ENCODE measurements around the gene TRIM33. TPM values are rescaled to one million over a fixed set of nuclear protein-coding genes. Genes with fewer than 3 reads are reported as not detected.

TRIM33 gene
- total RNA-seq, 1 donor from 2014 or later = 31.8 TPM

- Mint-ChIP-seq H3K27me3 (ENCODE audit: low read depth, unreplicated experiment) (peaks cover 4% of the 10 kb centered on the region), H3K36me3 (ENCODE audit: low read depth, unreplicated experiment) (no peaks in the 10 kb centered on the region), H3K9me3 (ENCODE audit: unreplicated experiment) (peaks cover 2% of the 10 kb centered on the region), H3K27ac (ENCODE audit: unreplicated experiment) (no peak overlapping the region), H3K4me3 (ENCODE audit: unreplicated experiment) (no peak overlapping the region), H3K4me1 (ENCODE audit: low read depth, unreplicated experiment) (no peaks in the 10 kb centered on the region)
- no peak overlapping the region for H3K27ac ChIP-seq (ENCODE audit: low read depth, low read length)
- no peaks in the 10 kb centered on the region for H3K9me3 ChIP-seq (ENCODE audit: insufficient read depth, low read depth, low read length)
- H3K4me3 ChIP-seq (ENCODE audit: insufficient read depth, low read depth, low read length) = no peak overlapping the region
- no peak overlapping the region for H3K4me2 ChIP-seq (ENCODE audit: low read length)
- TF ChIP-seq EZH2 (IDR thresholded peaks at IDR 0.05; ENCODE audit: insufficient read depth, low read length) (no peak), CTCF (IDR thresholded peaks at IDR 0.05; ENCODE audit: insufficient read depth, low read depth, low read length) (no peak)
- FAIRE-seq (no peak), DNase-seq (ENCODE audit: low read depth) (no peak)
- no peaks in the 10 kb centered on the region for H3K79me2 ChIP-seq (ENCODE audit: insufficient read depth, low read length)
- no peak overlapping the region for H3K9ac ChIP-seq (ENCODE audit: low read length)
- H2AFZ ChIP-seq (ENCODE audit: low read depth, low read length) = no peak overlapping the region
- H3K27me3 ChIP-seq (ENCODE audit: insufficient read depth, low read length) = no peaks in the 10 kb centered on the region
- H3K4me1 ChIP-seq (ENCODE audit: insufficient read depth, low read length) = no peaks in the 10 kb centered on the region
- no peaks in the 10 kb centered on the region for H4K20me1 ChIP-seq (ENCODE audit: insufficient read depth, low read length)
- no peaks in the 10 kb centered on the region for H3K36me3 ChIP-seq (ENCODE audit: insufficient read depth, low read length)
These were observed 43.6 kb upstream of the TRIM33 start for GRCh38 chr1:114554577-114554976.

- H3K27me3 ChIP-seq (ENCODE audit: insufficient read depth, low read length) = no peaks in the 10 kb centered on the region
- no peaks in the 10 kb centered on the region for H3K79me2 ChIP-seq (ENCODE audit: insufficient read depth, low read length)
- TF ChIP-seq CTCF (IDR thresholded peaks at IDR 0.05; ENCODE audit: insufficient read depth, low read depth, low read length) = no peak
- TF ChIP-seq EZH2 (IDR thresholded peaks at IDR 0.05; ENCODE audit: insufficient read depth, low read length) = no peak
- no peak overlapping the region for H3K4me3 Mint-ChIP-seq (ENCODE audit: unreplicated experiment)
- FAIRE-seq (no peak), DNase-seq (ENCODE audit: low read depth) (no peak)
- H3K36me3 ChIP-seq (ENCODE audit: insufficient read depth, low read length) = no peaks in the 10 kb centered on the region
- no peak overlapping the region for H3K27ac Mint-ChIP-seq (ENCODE audit: unreplicated experiment)
- H3K9ac ChIP-seq (ENCODE audit: low read length) = no peak overlapping the region
- H3K4me2 ChIP-seq (ENCODE audit: low read length) = no peak overlapping the region
- H3K9me3 ChIP-seq (ENCODE audit: insufficient read depth, low read depth, low read length) = no peaks in the 10 kb centered on the region
- H3K4me1 Mint-ChIP-seq (ENCODE audit: low read depth, unreplicated experiment) = no peaks in the 10 kb centered on the region
- no peaks in the 10 kb centered on the region for H3K36me3 Mint-ChIP-seq (ENCODE audit: low read depth, unreplicated experiment)
- H3K27me3 Mint-ChIP-seq (ENCODE audit: low read depth, unreplicated experiment) = peaks cover 4% of the 10 kb centered on the region
- peaks cover 2% of the 10 kb centered on the region for H3K9me3 Mint-ChIP-seq (ENCODE audit: unreplicated experiment)
- H3K4me1 ChIP-seq (ENCODE audit: insufficient read depth, low read length) = no peaks in the 10 kb centered on the region
- H3K4me3 ChIP-seq (ENCODE audit: insufficient read depth, low read depth, low read length) = no peak overlapping the region
- H4K20me1 ChIP-seq (ENCODE audit: insufficient read depth, low read length) = no peaks in the 10 kb centered on the region
- H3K27ac ChIP-seq (ENCODE audit: low read depth, low read length) = no peak overlapping the region
- H2AFZ ChIP-seq (ENCODE audit: low read depth, low read length) = no peak overlapping the region
These were observed 41.2 kb upstream of the TRIM33 start for GRCh38 chr1:114552106-114552639.

- H3K4me2 ChIP-seq (ENCODE audit: low read length) = no peak overlapping the region
- H3K9ac ChIP-seq (ENCODE audit: low read length) = no peak overlapping the region
- no peaks in the 10 kb centered on the region for H3K4me1 ChIP-seq (ENCODE audit: insufficient read depth, low read length)
- no peak for DNase-seq (ENCODE audit: low read depth)
- peaks cover 2% of the 10 kb centered on the region for H3K9me3 Mint-ChIP-seq (ENCODE audit: unreplicated experiment)
- no peaks in the 10 kb centered on the region for H3K79me2 ChIP-seq (ENCODE audit: insufficient read depth, low read length)
- no peak for TF ChIP-seq EZH2 (IDR thresholded peaks at IDR 0.05; ENCODE audit: insufficient read depth, low read length)
- no peak for TF ChIP-seq CTCF (IDR thresholded peaks at IDR 0.05; ENCODE audit: insufficient read depth, low read depth, low read length)
- H2AFZ ChIP-seq (ENCODE audit: low read depth, low read length) = no peak overlapping the region
- no peak for FAIRE-seq
- no peak overlapping the region for H3K27ac Mint-ChIP-seq (ENCODE audit: unreplicated experiment)
- H3K27me3 ChIP-seq (ENCODE audit: insufficient read depth, low read length) = no peaks in the 10 kb centered on the region
- H4K20me1 ChIP-seq (ENCODE audit: insufficient read depth, low read length) = no peaks in the 10 kb centered on the region
- no peak overlapping the region for H3K27ac ChIP-seq (ENCODE audit: low read depth, low read length)
- H3K4me3 Mint-ChIP-seq (ENCODE audit: unreplicated experiment) = no peak overlapping the region
- no peaks in the 10 kb centered on the region for H3K36me3 Mint-ChIP-seq (ENCODE audit: low read depth, unreplicated experiment)
- H3K4me3 ChIP-seq (ENCODE audit: insufficient read depth, low read depth, low read length) = no peak overlapping the region
- H3K36me3 ChIP-seq (ENCODE audit: insufficient read depth, low read length) = no peaks in the 10 kb centered on the region
- no peaks in the 10 kb centered on the region for H3K4me1 Mint-ChIP-seq (ENCODE audit: low read depth, unreplicated experiment)
- no peaks in the 10 kb centered on the region for H3K9me3 ChIP-seq (ENCODE audit: insufficient read depth, low read depth, low read length)
- peaks cover 4% of the 10 kb centered on the region for H3K27me3 Mint-ChIP-seq (ENCODE audit: low read depth, unreplicated experiment)
These were observed 40.4 kb upstream of the TRIM33 start for GRCh38 chr1:114551400-114551799.
